Glutamatergic neuron (in vitro differentiated cells): Measurements from ENCODE around the gene ACP7. TPM values are rescaled to one million over a fixed set of nuclear protein-coding genes. Genes with fewer than 3 reads are reported as not detected.
A peak's percentile ranks its signal among the peaks of the same experiment; 100 is the strongest.

Source experiments
- DNase-seq: peaks from one replicate; pipeline ENCODE4 v3.0.0; 2022
- H3K27ac Mint-ChIP-seq: one replicate; pipeline ENCODE4 v1.8.0; 2020; ENCODE audit warnings: mild to moderate bottlenecking, mixed read lengths, inconsistent platforms; ENCODE audit not compliant: unreplicated experiment
- H3K27me3 Mint-ChIP-seq: one replicate; pipeline ENCODE4 v1.8.0; 2020; ENCODE audit warnings: mild to moderate bottlenecking, moderate library complexity, mixed read lengths, inconsistent platforms; ENCODE audit not compliant: unreplicated experiment
- H3K36me3 Mint-ChIP-seq: one replicate; pipeline ENCODE4 v1.8.0; 2020; ENCODE audit warnings: mild to moderate bottlenecking, mixed read lengths, inconsistent platforms; ENCODE audit not compliant: unreplicated experiment
- H3K4me1 Mint-ChIP-seq: one replicate; pipeline ENCODE4 v1.8.0; 2020; ENCODE audit warnings: mild to moderate bottlenecking, low read depth, mixed read lengths, inconsistent platforms; ENCODE audit not compliant: unreplicated experiment
- H3K4me3 Mint-ChIP-seq: one replicate; pipeline ENCODE4 v1.8.0; 2020; ENCODE audit warnings: mild to moderate bottlenecking, mixed read lengths, inconsistent platforms; ENCODE audit not compliant: unreplicated experiment
- H3K9me3 Mint-ChIP-seq: one replicate; pipeline ENCODE4 v1.8.0; 2020; ENCODE audit warnings: mild to moderate bottlenecking, moderate library complexity, mixed read lengths, inconsistent platforms; ENCODE audit not compliant: unreplicated experiment
- total RNA-seq: library from RNA; stranded (reverse); fragmentation: NEBNext Ultra II Directional; extraction: Animal tissue kit (Norgen Biotek cat#: 25700); gene quantifications from one replicate; pipeline ENCODE4 v1.2.1, GENCODE V29; 2021; ENCODE audit not compliant: unreplicated experiment
- TF ChIP-seq, protein P1 (sequence below): fragments of 200-600 bp; sonication (generic); IDR thresholded peaks from one replicate; pipeline ENCODE4 v1.5.0; 2021; ENCODE audit not compliant: partially characterized antibody, unreplicated experiment

Gene ACP7
- total RNA-seq, 1 donor from 2014 or later = not detected

DNA sequence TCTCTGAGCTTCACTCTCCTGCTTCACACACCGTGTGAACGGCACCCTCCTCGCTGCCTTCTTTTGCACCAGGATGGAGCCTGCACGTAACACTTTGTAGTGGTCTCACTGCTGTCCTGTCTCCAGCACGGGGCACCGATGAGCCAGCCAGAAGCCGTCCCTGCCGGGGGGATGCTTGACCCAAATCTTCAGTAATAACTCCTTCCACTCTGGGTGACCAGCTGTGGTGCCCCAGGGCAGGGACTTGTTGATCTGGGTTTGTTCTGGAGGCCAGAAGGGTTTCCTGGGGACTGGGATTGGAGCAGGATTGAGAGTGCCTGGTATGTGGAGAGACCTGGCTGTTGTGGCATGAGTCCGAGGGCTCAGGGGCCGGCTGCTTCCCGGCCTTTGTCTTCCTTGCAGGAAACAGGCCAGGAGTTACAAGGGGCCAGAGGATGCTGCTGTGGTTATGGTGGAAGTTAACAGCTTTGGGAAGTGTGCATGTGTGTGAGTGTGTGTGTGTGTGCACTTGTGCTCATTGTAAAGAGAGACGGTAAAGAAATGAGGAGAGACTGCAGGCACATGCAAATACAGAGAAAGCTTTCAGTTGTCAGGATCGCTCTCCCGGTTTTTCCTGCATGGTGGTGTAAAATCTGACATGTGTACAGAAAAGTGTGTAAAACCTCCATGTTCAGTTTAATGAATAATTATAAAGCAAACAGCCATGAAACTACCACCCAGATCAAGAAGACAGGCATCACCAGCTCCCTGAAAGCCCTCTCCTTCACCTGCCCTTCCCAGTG, 60.3 kb downstream of the ACP7 start:
- no peak for DNase-seq
- peaks cover 8% of the 10 kb centered on the region for H3K36me3 Mint-ChIP-seq
- TF ChIP-seq, protein P1, sequence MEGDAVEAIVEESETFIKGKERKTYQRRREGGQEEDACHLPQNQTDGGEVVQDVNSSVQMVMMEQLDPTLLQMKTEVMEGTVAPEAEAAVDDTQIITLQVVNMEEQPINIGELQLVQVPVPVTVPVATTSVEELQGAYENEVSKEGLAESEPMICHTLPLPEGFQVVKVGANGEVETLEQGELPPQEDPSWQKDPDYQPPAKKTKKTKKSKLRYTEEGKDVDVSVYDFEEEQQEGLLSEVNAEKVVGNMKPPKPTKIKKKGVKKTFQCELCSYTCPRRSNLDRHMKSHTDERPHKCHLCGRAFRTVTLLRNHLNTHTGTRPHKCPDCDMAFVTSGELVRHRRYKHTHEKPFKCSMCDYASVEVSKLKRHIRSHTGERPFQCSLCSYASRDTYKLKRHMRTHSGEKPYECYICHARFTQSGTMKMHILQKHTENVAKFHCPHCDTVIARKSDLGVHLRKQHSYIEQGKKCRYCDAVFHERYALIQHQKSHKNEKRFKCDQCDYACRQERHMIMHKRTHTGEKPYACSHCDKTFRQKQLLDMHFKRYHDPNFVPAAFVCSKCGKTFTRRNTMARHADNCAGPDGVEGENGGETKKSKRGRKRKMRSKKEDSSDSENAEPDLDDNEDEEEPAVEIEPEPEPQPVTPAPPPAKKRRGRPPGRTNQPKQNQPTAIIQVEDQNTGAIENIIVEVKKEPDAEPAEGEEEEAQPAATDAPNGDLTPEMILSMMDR = no peak
- peak overlapping the region; percentile 36 for H3K27ac Mint-ChIP-seq
- peaks cover 9% of the 10 kb centered on the region for H3K9me3 Mint-ChIP-seq
- no peak overlapping the region for H3K4me3 Mint-ChIP-seq
- H3K27me3 Mint-ChIP-seq = peaks cover 5% of the 10 kb centered on the region
- peaks cover 33% of the 10 kb centered on the region for H3K4me1 Mint-ChIP-seq

DNA sequence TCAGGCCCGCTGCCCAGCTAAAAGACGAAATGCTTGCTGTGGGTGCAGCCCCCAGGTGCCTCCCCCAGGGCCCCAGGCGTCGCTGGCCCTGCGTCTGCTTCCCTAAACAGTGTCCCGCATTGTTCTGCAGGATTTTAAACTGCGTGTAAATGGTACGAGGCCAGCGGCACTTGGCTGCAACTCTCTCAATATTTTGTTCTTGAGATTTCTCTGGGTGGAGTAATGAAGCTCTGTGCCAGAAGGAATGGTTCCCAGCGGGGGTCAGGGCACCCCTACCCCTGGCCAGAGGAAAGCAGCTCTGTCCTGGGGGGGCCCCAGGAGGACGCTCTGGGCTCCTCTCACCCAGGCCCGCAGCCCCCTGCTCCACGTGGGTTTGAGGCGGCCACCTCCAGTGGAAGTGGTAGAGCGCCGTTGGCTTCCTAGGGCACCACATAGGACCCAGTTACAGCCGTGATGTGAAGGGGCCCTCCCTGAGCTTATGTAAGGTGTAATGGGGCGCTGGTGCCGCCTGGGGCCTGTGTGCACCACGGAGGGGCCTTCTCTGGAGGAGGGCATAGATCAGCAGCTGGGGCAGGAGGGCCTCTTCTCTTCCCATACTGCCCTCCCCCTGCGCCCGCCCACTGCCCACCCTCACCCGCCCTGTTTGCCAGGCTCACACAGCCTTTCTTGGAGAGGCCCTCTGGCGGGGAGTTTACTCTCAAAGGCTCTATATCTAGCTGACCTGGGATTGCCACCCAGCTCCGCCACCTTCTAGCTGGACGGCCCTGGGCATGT, 61.2 kb downstream of the ACP7 start:
- Mint-ChIP-seq H3K9me3 (peaks cover 9% of the 10 kb centered on the region), H3K27ac (no peak overlapping the region), H3K4me3 (no peak overlapping the region), H3K27me3 (no peaks in the 10 kb centered on the region), H3K36me3 (peaks cover 8% of the 10 kb centered on the region), H3K4me1 (peaks cover 25% of the 10 kb centered on the region)
- DNase-seq = no peak
- TF ChIP-seq, protein P1 = no peak

DNA sequence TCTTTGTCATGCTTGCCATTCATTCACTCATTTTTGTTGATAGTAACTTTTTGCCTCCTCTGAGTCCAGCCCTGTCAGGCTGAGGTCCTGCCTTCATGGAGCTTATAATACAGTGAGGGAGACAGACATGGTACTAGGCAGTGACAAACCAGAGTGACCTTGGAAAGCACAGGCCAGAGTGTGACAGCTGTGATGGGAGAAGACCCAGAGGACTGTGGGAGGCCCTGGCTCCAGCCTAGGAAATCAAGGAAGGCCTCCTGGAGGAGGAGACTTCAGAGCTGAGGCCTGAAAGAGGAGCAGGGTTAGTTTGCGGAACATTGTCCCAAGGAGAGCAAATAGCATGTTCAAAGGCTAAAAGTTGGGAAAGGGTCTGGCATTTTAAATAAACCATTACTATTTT, 61.9 kb downstream of the ACP7 start:
- Mint-ChIP-seq H3K27ac (no peak overlapping the region), H3K9me3 (peaks cover 7% of the 10 kb centered on the region), H3K4me3 (peak overlapping the region; percentile 52), H3K4me1 (peaks cover 22% of the 10 kb centered on the region), H3K36me3 (peaks cover 8% of the 10 kb centered on the region), H3K27me3 (peaks cover 2% of the 10 kb centered on the region)
- no peak for DNase-seq
- TF ChIP-seq, protein P1 = no peak

- no peak for DNase-seq
- Mint-ChIP-seq H3K4me1 (peaks cover 20% of the 10 kb centered on the region), H3K27ac (no peak overlapping the region), H3K4me3 (no peak overlapping the region), H3K36me3 (peaks cover 8% of the 10 kb centered on the region), H3K9me3 (peaks cover 5% of the 10 kb centered on the region), H3K27me3 (peaks cover 2% of the 10 kb centered on the region)
- TF ChIP-seq, protein P1 = no peak
Observed at GRCh38 chr19:39146686-39147450, 62.7 kb downstream of the ACP7 start.
